ENCODE data around the gene OTC.

OTC gene

DNA sequence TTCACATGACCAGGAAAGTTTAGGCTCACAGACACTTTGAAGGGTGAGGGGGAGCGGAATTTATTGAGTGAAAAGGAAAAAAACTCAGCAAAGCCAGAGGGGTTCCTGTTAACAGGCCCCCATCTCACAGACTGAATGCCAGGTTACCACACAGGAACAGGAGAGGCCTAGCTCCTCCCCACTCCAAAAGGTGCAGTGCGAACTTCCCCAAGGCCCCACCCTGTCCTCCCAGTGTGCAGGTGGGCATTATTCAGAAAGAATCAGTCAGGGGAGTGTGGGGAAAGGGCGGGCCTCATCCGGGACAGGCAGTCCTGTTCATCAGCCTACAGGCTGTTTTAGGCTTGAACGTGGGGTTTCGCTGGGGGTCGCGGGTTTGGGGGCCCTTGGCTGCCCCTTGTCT lies 4.0 kb downstream of the OTC start:
- H3K9ac ChIP-seq (ENCODE audit: low read depth, low read length) = no peak overlapping the region
- no peaks in the 10 kb centered on the region for H3K4me1 ChIP-seq (ENCODE audit: control insufficient read depth, insufficient read depth, low read length)

DNA sequence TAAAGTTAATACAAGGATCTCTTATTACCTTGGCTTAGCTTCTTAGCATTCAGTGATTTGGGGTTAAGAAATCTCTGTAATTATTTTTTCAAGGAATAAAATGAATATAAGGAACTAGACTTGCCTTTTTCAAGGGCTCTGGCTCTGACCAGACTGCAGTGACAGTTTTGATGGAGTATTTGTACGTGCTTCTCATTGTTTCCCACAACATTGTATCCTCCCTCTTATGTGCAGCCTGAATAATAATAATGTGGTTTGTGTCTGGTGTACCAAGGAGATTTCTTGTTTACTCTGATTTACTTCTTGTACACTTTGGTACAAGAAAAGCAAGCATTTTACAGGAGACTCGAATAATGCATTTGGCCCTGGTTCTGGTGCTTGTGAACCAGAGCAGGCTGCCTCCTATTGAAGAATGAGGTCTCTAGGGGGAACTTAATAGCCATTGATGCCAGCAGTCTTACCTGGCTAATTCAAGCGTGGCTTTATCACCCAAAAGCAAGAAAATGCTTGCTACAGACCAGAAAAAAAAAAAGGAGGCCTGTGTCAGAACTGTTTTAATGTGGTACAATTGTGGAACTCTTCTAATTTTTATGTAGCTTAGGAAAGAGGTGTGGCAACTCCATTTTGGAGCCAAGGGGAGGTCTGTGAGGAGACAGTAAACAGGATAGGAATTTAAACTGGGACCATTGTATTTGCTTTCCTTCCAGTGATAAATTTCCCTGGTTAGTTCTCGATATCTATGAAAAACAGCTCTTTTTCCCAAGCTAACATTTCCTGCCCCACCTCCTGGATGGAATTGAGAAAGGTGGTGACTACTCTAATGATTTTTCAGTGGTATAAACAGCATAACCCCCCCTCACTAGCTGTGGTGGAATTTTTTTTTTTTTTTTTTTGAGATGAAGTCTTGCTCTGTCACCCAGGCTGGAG lies 5.6 kb downstream of the OTC start:
- Histone ChIP-seq H3K27me3 (ENCODE audit: control insufficient read depth, insufficient read depth, low read length) (no peaks in the 10 kb centered on the region), H3K27ac (ENCODE audit: low read depth, low read length) (no peak overlapping the region), H3K36me3 (ENCODE audit: control insufficient read depth, insufficient read depth, low read length) (no peaks in the 10 kb centered on the region), H3K9ac (ENCODE audit: low read depth, low read length) (no peak overlapping the region), H3K4me3 (ENCODE audit: low read depth, low read length) (no peak overlapping the region), H3K9me3 (ENCODE audit: control insufficient read depth, insufficient read depth, low read length) (no peaks in the 10 kb centered on the region), H3K4me1 (ENCODE audit: control insufficient read depth, insufficient read depth, low read length) (no peaks in the 10 kb centered on the region)

More for the DNA sequence above, 4.0 kb downstream of the OTC start:
- H3K27ac ChIP-seq (ENCODE audit: low read depth, low read length) = no peak overlapping the region
- no peak overlapping the region for H3K4me3 ChIP-seq (ENCODE audit: low read depth, low read length)
- no peaks in the 10 kb centered on the region for H3K27me3 ChIP-seq (ENCODE audit: control insufficient read depth, insufficient read depth, low read length)
- no peaks in the 10 kb centered on the region for H3K36me3 ChIP-seq (ENCODE audit: control insufficient read depth, insufficient read depth, low read length)
- H3K9me3 ChIP-seq (ENCODE audit: control insufficient read depth, insufficient read depth, low read length) = no peaks in the 10 kb centered on the region

DNA sequence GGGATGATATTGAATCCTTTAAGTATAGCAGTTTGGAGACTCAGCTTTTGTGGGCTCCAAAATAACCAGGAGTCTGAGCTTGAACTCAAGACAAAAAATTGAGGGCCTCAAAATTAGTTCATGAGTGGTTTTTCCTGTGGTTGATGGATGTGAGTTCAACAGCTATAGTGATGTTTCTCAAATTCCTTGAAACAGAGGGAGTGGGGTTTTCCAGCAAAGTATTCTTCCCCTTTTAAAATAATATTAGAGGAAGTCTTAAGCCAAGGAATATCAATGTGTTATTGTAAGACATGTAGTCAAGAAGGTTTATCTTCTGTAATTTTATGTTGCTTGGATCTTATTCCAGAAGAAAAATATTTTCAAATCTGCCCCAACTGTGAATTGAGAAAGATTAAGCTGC lies 10.6 kb downstream of the OTC start:
- H3K4me1 ChIP-seq (ENCODE audit: control insufficient read depth, insufficient read depth, low read length) = no peaks in the 10 kb centered on the region
- H3K27me3 ChIP-seq (ENCODE audit: control insufficient read depth, insufficient read depth, low read length) = no peaks in the 10 kb centered on the region
- no peak overlapping the region for H3K9ac ChIP-seq (ENCODE audit: low read depth, low read length)
- H3K36me3 ChIP-seq (ENCODE audit: control insufficient read depth, insufficient read depth, low read length) = no peaks in the 10 kb centered on the region
- no peak overlapping the region for H3K27ac ChIP-seq (ENCODE audit: low read depth, low read length)
- no peak overlapping the region for H3K4me3 ChIP-seq (ENCODE audit: low read depth, low read length)
- H3K9me3 ChIP-seq (ENCODE audit: control insufficient read depth, insufficient read depth, low read length) = no peaks in the 10 kb centered on the region

DNA sequence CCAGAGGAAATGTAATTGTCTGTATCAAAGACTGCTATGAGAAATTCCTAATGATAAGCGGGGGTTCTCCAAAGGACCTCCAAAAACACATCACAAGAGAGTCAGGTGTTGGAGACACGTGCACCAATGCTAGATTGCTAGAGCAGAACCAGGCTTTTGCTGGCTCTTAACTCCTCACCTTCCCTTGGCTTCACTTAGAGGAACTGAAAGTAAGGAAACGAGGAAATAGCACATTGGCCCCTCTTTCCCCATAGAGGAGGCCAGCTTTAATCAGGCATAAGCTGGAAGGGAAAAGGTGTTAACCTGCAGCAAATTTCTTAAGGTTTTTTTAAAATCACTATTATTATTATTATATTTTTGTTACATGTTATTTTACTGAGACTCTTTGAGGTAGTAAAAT lies 13.6 kb downstream of the OTC start:
- no peaks in the 10 kb centered on the region for H3K4me1 ChIP-seq (ENCODE audit: control insufficient read depth, insufficient read depth, low read length)
- H3K36me3 ChIP-seq (ENCODE audit: control insufficient read depth, insufficient read depth, low read length) = no peaks in the 10 kb centered on the region
- no peak overlapping the region for H3K27ac ChIP-seq (ENCODE audit: low read depth, low read length)
- no peak overlapping the region for H3K4me3 ChIP-seq (ENCODE audit: low read depth, low read length)
- no peaks in the 10 kb centered on the region for H3K27me3 ChIP-seq (ENCODE audit: control insufficient read depth, insufficient read depth, low read length)
- no peaks in the 10 kb centered on the region for H3K9me3 ChIP-seq (ENCODE audit: control insufficient read depth, insufficient read depth, low read length)
- no peak overlapping the region for H3K9ac ChIP-seq (ENCODE audit: low read depth, low read length)

DNA sequence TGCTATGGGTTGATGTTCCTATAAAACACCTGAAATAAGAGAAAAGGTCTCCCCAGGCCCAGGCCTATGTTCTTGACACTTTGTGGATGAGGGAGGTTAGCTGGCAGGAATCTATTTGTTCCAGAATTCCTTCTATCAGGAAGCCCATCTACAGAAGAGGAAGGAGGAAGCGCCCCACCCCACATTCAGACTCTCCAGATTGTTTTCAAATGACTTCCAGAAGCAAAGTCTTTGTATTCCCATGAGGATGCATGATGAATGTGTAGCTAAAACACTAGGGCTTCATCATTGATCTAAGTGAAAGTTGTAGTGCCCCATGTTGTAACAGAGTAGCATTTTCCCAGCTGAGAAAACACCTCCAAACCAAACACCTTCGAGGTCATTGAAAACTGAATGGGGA lies 16.4 kb downstream of the OTC start:
- Histone ChIP-seq H3K4me3 (ENCODE audit: low read depth, low read length) (no peak overlapping the region), H3K36me3 (ENCODE audit: control insufficient read depth, insufficient read depth, low read length) (no peaks in the 10 kb centered on the region), H3K27ac (ENCODE audit: low read depth, low read length) (no peak overlapping the region), H3K9ac (ENCODE audit: low read depth, low read length) (no peak overlapping the region), H3K27me3 (ENCODE audit: control insufficient read depth, insufficient read depth, low read length) (no peaks in the 10 kb centered on the region), H3K9me3 (ENCODE audit: control insufficient read depth, insufficient read depth, low read length) (no peaks in the 10 kb centered on the region), H3K4me1 (ENCODE audit: control insufficient read depth, insufficient read depth, low read length) (no peaks in the 10 kb centered on the region)

DNA sequence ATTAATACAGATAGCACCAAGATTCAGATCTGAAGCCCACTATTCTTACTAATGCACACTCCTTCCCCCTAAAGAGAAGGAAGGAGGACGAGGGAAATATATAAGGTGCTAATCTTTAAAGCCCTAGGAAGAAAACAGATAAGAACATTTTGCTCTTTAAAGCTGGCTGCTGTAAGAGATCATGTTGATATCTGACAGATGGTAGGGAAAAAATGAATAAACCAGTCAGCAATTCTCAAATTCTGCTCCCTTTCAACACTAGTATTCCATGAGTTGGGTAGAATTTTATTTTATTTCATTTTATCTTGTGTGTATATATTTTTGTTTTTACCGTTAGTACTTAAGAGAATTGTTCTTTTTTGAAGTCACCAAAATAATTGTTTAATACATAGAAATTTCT lies 19.2 kb downstream of the OTC start:
- H3K4me1 ChIP-seq (ENCODE audit: control insufficient read depth, insufficient read depth, low read length) = no peaks in the 10 kb centered on the region
- no peaks in the 10 kb centered on the region for H3K36me3 ChIP-seq (ENCODE audit: control insufficient read depth, insufficient read depth, low read length)
- H3K4me3 ChIP-seq (ENCODE audit: low read depth, low read length) = no peak overlapping the region
- no peak overlapping the region for H3K9ac ChIP-seq (ENCODE audit: low read depth, low read length)
- H3K9me3 ChIP-seq (ENCODE audit: control insufficient read depth, insufficient read depth, low read length) = no peaks in the 10 kb centered on the region
- H3K27ac ChIP-seq (ENCODE audit: low read depth, low read length) = no peak overlapping the region
- no peaks in the 10 kb centered on the region for H3K27me3 ChIP-seq (ENCODE audit: control insufficient read depth, insufficient read depth, low read length)

DNA sequence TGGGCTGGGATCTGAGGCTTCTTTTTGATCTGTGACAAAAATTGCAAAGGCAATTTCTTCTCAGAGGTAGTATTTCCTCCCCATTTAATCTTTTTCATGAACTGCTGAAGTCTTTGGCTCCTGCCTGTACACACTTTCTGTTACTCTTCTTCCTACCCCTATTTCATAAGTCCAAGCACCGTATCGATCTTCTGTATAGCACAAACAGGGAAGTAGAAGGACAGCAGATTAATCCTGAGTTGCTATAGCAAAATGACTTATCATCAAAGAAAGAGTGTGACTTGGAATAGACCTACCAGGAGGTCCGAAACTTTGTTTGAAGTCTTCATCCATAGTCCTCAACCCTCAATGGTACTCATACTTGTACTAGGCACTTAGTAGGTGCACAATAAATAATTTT lies 22.0 kb downstream of the OTC start:
- Histone ChIP-seq H3K27ac (ENCODE audit: low read depth, low read length) (no peak overlapping the region), H3K4me1 (ENCODE audit: control insufficient read depth, insufficient read depth, low read length) (no peaks in the 10 kb centered on the region), H3K9me3 (ENCODE audit: control insufficient read depth, insufficient read depth, low read length) (no peaks in the 10 kb centered on the region), H3K36me3 (ENCODE audit: control insufficient read depth, insufficient read depth, low read length) (no peaks in the 10 kb centered on the region), H3K27me3 (ENCODE audit: control insufficient read depth, insufficient read depth, low read length) (no peaks in the 10 kb centered on the region), H3K9ac (ENCODE audit: low read depth, low read length) (no peak overlapping the region), H3K4me3 (ENCODE audit: low read depth, low read length) (no peak overlapping the region)

DNA sequence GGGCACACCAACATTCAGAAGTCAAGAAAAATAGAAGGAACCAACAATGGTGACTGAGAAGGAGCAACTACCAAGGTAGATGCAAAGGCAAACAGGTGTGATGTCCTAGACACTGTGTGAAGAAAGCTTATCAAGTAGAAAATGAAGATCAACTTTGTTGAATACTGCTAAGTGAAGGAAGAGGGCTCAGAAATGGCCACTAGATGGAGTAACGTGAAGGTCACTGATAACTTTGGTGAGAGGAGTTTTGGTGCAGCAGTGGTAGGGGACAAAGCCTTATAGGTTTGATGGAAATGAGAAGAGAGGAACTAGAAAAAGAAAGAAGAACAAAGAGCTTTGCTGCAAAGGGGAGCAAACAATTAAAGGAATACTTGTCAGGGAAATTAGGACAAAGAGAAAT lies 23.5 kb downstream of the OTC start:
- Histone ChIP-seq H3K4me1 (ENCODE audit: control insufficient read depth, insufficient read depth, low read length) (no peaks in the 10 kb centered on the region), H3K27me3 (ENCODE audit: control insufficient read depth, insufficient read depth, low read length) (no peaks in the 10 kb centered on the region), H3K36me3 (ENCODE audit: control insufficient read depth, insufficient read depth, low read length) (no peaks in the 10 kb centered on the region), H3K27ac (ENCODE audit: low read depth, low read length) (no peak overlapping the region), H3K4me3 (ENCODE audit: low read depth, low read length) (no peak overlapping the region), H3K9ac (ENCODE audit: low read depth, low read length) (no peak overlapping the region), H3K9me3 (ENCODE audit: control insufficient read depth, insufficient read depth, low read length) (no peaks in the 10 kb centered on the region)

DNA sequence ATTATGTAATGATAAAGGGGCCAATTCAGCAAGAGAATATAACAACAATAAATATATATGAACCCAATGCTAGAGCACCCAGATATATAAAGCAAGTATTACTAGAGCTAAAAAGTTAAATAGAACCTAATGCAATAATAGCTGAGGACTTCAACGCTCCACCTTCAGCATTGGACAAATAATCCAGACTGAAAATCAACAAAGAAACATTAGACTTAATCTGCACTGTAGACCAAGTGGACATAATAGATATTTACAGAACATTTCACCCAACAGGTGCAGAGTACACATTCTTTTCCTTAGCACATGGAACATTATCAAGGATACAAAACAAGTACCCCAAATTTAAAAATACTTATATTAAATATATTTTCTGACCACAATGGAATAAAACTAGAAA lies 24.3 kb downstream of the OTC start:
- Histone ChIP-seq H3K4me3 (ENCODE audit: low read depth, low read length) (no peak overlapping the region), H3K36me3 (ENCODE audit: control insufficient read depth, insufficient read depth, low read length) (no peaks in the 10 kb centered on the region), H3K9ac (ENCODE audit: low read depth, low read length) (no peak overlapping the region), H3K27me3 (ENCODE audit: control insufficient read depth, insufficient read depth, low read length) (no peaks in the 10 kb centered on the region), H3K27ac (ENCODE audit: low read depth, low read length) (no peak overlapping the region), H3K9me3 (ENCODE audit: control insufficient read depth, insufficient read depth, low read length) (no peaks in the 10 kb centered on the region), H3K4me1 (ENCODE audit: control insufficient read depth, insufficient read depth, low read length) (no peaks in the 10 kb centered on the region)

DNA sequence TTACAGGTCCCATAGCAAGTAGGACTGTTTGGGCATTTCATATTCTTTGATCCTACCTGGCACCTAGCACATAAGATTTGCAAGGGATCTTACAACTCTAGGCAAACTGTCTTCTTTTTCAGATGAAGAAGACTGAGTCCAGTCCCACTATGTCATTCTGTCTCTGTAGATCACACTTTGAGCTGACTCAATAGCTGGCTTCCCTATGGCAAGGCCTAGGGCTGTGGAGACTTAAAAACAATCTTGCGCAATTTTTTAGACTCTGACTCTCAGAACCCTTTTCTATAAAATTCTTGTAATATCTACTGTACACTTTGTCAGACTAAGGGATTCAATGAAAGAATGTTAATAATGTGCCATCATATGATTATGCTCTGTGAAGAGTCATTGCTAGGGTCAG lies 26.7 kb downstream of the OTC start:
- Histone ChIP-seq H3K9ac (ENCODE audit: low read depth, low read length) (no peak overlapping the region), H3K9me3 (ENCODE audit: control insufficient read depth, insufficient read depth, low read length) (no peaks in the 10 kb centered on the region), H3K27me3 (ENCODE audit: control insufficient read depth, insufficient read depth, low read length) (no peaks in the 10 kb centered on the region), H3K4me3 (ENCODE audit: low read depth, low read length) (no peak overlapping the region), H3K4me1 (ENCODE audit: control insufficient read depth, insufficient read depth, low read length) (no peaks in the 10 kb centered on the region), H3K36me3 (ENCODE audit: control insufficient read depth, insufficient read depth, low read length) (no peaks in the 10 kb centered on the region), H3K27ac (ENCODE audit: low read depth, low read length) (no peak overlapping the region)

DNA sequence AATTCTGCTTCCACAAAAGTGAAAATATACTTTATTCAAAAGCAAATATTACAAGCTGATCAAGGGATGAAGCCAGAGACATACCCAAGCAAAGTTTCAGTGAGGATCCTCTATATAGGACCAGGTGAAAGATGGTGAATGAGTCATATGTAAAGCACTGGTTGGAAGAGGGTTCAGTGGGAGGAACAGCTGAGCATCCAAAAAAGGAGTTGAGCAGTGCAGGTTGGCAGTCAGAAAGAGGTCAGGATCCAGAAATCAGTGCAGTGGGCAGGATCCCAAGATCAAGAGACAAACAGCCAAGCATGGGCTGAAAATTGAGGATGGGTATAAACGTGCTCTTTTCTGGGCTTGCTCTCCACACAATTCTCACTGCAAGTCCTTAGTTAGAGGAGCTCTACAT lies 30.3 kb downstream of the OTC start:
- Histone ChIP-seq H3K4me3 (ENCODE audit: low read depth, low read length) (no peak overlapping the region), H3K36me3 (ENCODE audit: control insufficient read depth, insufficient read depth, low read length) (no peaks in the 10 kb centered on the region), H3K9ac (ENCODE audit: low read depth, low read length) (no peak overlapping the region), H3K27me3 (ENCODE audit: control insufficient read depth, insufficient read depth, low read length) (no peaks in the 10 kb centered on the region), H3K4me1 (ENCODE audit: control insufficient read depth, insufficient read depth, low read length) (no peaks in the 10 kb centered on the region), H3K9me3 (ENCODE audit: control insufficient read depth, insufficient read depth, low read length) (no peaks in the 10 kb centered on the region; the same call in 1 of the 2 replicates), H3K27ac (ENCODE audit: low read depth, low read length) (no peak overlapping the region)
